A549 (cell line): ENCODE data around the gene RGS14.

Experiments
- RAD21 ChIP-seq, 2 experiments: fragments of >200 bp in 1 of 2; sonication (Bioruptor Twin) in 1 of 2; formaldehyde crosslinking in 1 of 2; IDR thresholded peaks in 1 of 2; conservative IDR thresholded peaks in 1 of 2; 2 replicates in 1 of 2; 3 replicates in 1 of 2; pipeline ENCODE4 v1.6.1; 2012 to 2018; ENCODE audit warnings: inconsistent platforms in 1 of 2
- RCOR1 ChIP-seq: fragments of 150-350 bp; IDR thresholded peaks from 2 replicates; pipeline ENCODE4 v1.6.1; 2014; ENCODE audit warnings: antibody characterized with exemption, low read length, low read depth
- TF ChIP-seq, protein P1 (sequence below): fragments of 150-350 bp; IDR thresholded peaks from 2 replicates; pipeline ENCODE4 v1.6.1; 2014; ENCODE audit warnings: low read depth, mild to moderate bottlenecking, low read length
- TF ChIP-seq, protein P2 (sequence below): fragments of >200 bp; sonication (Bioruptor Twin); formaldehyde crosslinking; IDR thresholded peaks from 3 replicates; pipeline ENCODE4 v1.5.1; 2016

DNA sequence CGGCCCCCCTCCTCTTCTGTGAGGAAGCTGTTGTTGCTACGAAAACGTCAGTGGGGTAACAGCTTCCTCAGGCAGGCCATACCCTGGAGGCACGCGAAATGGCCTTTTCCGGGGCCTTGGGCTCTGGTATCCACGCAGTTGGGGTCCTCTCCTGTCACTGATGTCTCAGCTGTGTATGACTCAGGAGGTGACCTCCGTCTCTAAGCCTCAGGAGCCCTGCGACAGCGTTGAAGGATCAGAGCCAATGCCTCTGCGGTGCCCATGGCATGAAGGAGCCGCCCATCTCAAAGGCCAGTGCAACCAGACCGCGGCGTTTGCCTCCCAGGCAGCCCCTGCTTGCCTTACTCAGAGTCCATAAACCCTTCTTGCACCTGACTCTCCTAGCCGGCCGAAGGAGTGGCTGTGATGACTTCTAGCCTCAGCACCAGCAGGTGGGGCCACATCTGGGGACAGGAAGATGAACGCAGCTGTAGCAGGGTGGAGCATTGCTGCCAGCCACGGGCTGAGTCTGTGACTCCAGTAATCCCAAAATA is 45.0 kb upstream of the RGS14 start:
- TF ChIP-seq, protein P1, sequence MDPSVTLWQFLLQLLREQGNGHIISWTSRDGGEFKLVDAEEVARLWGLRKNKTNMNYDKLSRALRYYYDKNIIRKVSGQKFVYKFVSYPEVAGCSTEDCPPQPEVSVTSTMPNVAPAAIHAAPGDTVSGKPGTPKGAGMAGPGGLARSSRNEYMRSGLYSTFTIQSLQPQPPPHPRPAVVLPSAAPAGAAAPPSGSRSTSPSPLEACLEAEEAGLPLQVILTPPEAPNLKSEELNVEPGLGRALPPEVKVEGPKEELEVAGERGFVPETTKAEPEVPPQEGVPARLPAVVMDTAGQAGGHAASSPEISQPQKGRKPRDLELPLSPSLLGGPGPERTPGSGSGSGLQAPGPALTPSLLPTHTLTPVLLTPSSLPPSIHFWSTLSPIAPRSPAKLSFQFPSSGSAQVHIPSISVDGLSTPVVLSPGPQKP: no peak
- TF ChIP-seq RCOR1 (no peak), RAD21 (conservative IDR thresholded peaks at IDR 0.05 in 1 of 2, IDR thresholded peaks at IDR 0.05 in 1 of 2) (no peak)
- TF ChIP-seq, protein P2, sequence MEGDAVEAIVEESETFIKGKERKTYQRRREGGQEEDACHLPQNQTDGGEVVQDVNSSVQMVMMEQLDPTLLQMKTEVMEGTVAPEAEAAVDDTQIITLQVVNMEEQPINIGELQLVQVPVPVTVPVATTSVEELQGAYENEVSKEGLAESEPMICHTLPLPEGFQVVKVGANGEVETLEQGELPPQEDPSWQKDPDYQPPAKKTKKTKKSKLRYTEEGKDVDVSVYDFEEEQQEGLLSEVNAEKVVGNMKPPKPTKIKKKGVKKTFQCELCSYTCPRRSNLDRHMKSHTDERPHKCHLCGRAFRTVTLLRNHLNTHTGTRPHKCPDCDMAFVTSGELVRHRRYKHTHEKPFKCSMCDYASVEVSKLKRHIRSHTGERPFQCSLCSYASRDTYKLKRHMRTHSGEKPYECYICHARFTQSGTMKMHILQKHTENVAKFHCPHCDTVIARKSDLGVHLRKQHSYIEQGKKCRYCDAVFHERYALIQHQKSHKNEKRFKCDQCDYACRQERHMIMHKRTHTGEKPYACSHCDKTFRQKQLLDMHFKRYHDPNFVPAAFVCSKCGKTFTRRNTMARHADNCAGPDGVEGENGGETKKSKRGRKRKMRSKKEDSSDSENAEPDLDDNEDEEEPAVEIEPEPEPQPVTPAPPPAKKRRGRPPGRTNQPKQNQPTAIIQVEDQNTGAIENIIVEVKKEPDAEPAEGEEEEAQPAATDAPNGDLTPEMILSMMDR: no peak
